Measurements from ENCODE around the gene CLSTN3.
A peak's percentile ranks its signal among the peaks of the same experiment; 100 is the strongest.

The CLSTN3 gene

GRCh38 chr12:7129872-7130691 lies at the start of gene CLSTN3:
Gene CLSTN3 (plus strand): TSS chr12:7130371. CDS start chr12:7130649, 278 bp downstream.
- Histone ChIP-seq H3K4me3 (peak within 1 kb of the TSS; percentile 38 to 74 (median 58)), H3K27ac (peak within 1 kb of the TSS; percentile 31 to 86 (median 59))

- Histone ChIP-seq H3K27ac (peak overlapping the region in 3 of 21 experiments; percentile 21 to 60 (median 33)), H3K4me3 (no peak overlapping the region)
Measured at GRCh38 chr12:7081037-7081436, 49.1 kb upstream of the CLSTN3 start.

GRCh38 chr12:7083125-7083524 lies 47.0 kb upstream of the CLSTN3 start:
- no peak overlapping the region for H3K27ac ChIP-seq
- H3K4me3 ChIP-seq, result no peak overlapping the region

- peak overlapping the region in 9 of 21 experiments; percentile 27 to 94 (median 65) for H3K27ac ChIP-seq
- no peak overlapping the region for H3K4me3 ChIP-seq
Measured at GRCh38 chr12:7089196-7089871, 40.8 kb upstream of the CLSTN3 start.

- peak overlapping the region in 16 of 21 experiments; percentile 4 to 94 (median 78) for H3K27ac ChIP-seq
- H3K4me3 ChIP-seq, result peak overlapping the region in 2 of 7 experiments; percentile 49 to 51
Measured at GRCh38 chr12:7090222-7090998, 39.8 kb upstream of the CLSTN3 start.

GRCh38 chr12:7091171-7091570 lies 39.0 kb upstream of the CLSTN3 start:
- peak overlapping the region in 6 of 7 experiments; percentile 6 to 51 (median 36) for H3K4me3 ChIP-seq
- peak overlapping the region in 18 of 21 experiments; percentile 27 to 94 (median 80) for H3K27ac ChIP-seq

GRCh38 chr12:7091660-7092228 lies 38.4 kb upstream of the CLSTN3 start:
- peak overlapping the region; percentile 6 to 51 (median 37) for H3K4me3 ChIP-seq
- peak overlapping the region in 20 of 21 experiments; percentile 13 to 94 (median 78) for H3K27ac ChIP-seq

GRCh38 chr12:7092229-7092985 lies 37.8 kb upstream of the CLSTN3 start, which contains the start of gene C1R:
Gene C1R (minus strand): TSS chr12:7092445. CDS start chr12:7092388, 57 bp downstream.
- Histone ChIP-seq H3K4me3 (peak within 1 kb of the TSS; percentile 6 to 51 (median 37)), H3K27ac (peak within 1 kb of the TSS in 20 of 21 experiments; percentile 13 to 94 (median 78))

- Histone ChIP-seq H3K4me3 (no peak overlapping the region), H3K27ac (peak overlapping the region in 20 of 21 experiments; percentile 3 to 94 (median 78))
Measured at GRCh38 chr12:7092986-7093460, 37.1 kb upstream of the CLSTN3 start.

- Histone ChIP-seq H3K27ac (peak overlapping the region in 11 of 21 experiments; percentile 14 to 94 (median 80)), H3K4me3 (no peak overlapping the region)
Measured at GRCh38 chr12:7093486-7093885, 36.7 kb upstream of the CLSTN3 start.

- Histone ChIP-seq H3K27ac (peak overlapping the region in 10 of 21 experiments; percentile 14 to 94 (median 76)), H3K4me3 (no peak overlapping the region)
Measured at GRCh38 chr12:7093892-7094291, 36.3 kb upstream of the CLSTN3 start.

- H3K4me3 ChIP-seq, result no peak overlapping the region
- no peak overlapping the region for H3K27ac ChIP-seq
Measured at GRCh38 chr12:7096006-7096932, 33.9 kb upstream of the CLSTN3 start.

GRCh38 chr12:7096979-7097378 lies 33.2 kb upstream of the CLSTN3 start:
- no peak overlapping the region for H3K4me3 ChIP-seq

GRCh38 chr12:7099290-7099996 lies 30.7 kb upstream of the CLSTN3 start:
- Histone ChIP-seq H3K4me3 (no peak overlapping the region), H3K27ac (no peak overlapping the region)

More at GRCh38 chr12:7096979-7097378, 33.2 kb upstream of the CLSTN3 start:
- H3K27ac ChIP-seq, result no peak overlapping the region

GRCh38 chr12:7100239-7100638 lies 29.9 kb upstream of the CLSTN3 start:
- no peak overlapping the region for H3K4me3 ChIP-seq
- H3K27ac ChIP-seq, result no peak overlapping the region

GRCh38 chr12:7101047-7101693 lies 29.0 kb upstream of the CLSTN3 start:
- H3K4me3 ChIP-seq, result no peak overlapping the region
- H3K27ac ChIP-seq, result peak overlapping the region in 1 of 21 experiments; percentile 24

Data from skin epidermis (tissue), 12 donors.